PC-3 (cell line): Measurements from ENCODE around the gene FMNL2. TPM values are rescaled to one million over a fixed set of nuclear protein-coding genes. Genes with fewer than 3 reads are reported as not detected.

Experiments
- ATAC-seq: fragments of 200-7000 bp; cut with Tn5 transposase; 2 replicates; pipeline ENCODE4 v1.9.1; 2020; ENCODE audit warnings: mild to moderate bottlenecking, moderate library complexity
- BruUV-seq: library from RNA; stranded (reverse); fragments of 400-500 nt; replicated peaks from 2 replicates; lab custom pipeline; 2021; lab: Mats Ljungman, UMichigan
- CTCF ChIA-PET: fragments of 300-600 bp; sonication (Branson Sonifier 250); formaldehyde crosslinking; loops from one replicate; lab custom pipeline; 2022; ENCODE audit warnings: antibody characterized with exemption; lab: Charles Lee
- POLR2A ChIA-PET: fragments of 300-600 bp; sonication (Branson Sonifier 250); formaldehyde crosslinking; loops from one replicate; lab custom pipeline; 2022; ENCODE audit warnings: antibody characterized with exemption; ENCODE audit not compliant: unreplicated experiment; lab: Charles Lee
- DNase-seq: peaks from one replicate; pipeline ENCODE4 v3.0.0-alpha.2; 2015
- H2AFZ ChIP-seq: fragments of 300-600 bp; sonication (generic); 2 replicates; pipeline ENCODE4 v1.6.0; 2016; ENCODE audit warnings: antibody characterized with exemption, low read length
- H3F3A ChIP-seq: fragments of 300-600 bp; sonication (generic); one replicate; pipeline ENCODE4 v1.6.0; 2017; ENCODE audit warnings: antibody characterized with exemption, low read length, control low read depth, mild to moderate bottlenecking; ENCODE audit not compliant: unreplicated experiment
- H3K27ac ChIP-seq: fragments of 300-600 bp; sonication (generic); 2 replicates; pipeline ENCODE4 v1.5.1; 2016; ENCODE audit warnings: mild to moderate bottlenecking, low read length
- H3K27me3 ChIP-seq: fragments of 300-600 bp; sonication (generic); 2 replicates; pipeline ENCODE4 v1.6.1; 2016; ENCODE audit warnings: low read length, mixed read lengths
- H3K36me3 ChIP-seq: fragments of 300-600 bp; sonication (generic); 2 replicates; pipeline ENCODE4 v1.6.1; 2016; ENCODE audit warnings: low read depth, mixed run types, low read length, mixed read lengths
- H3K4me1 ChIP-seq: fragments of 300-600 bp; sonication (generic); 2 replicates; pipeline ENCODE4 v1.5.1; 2016; ENCODE audit warnings: low read length; ENCODE audit not compliant: insufficient read depth
- H3K4me2 ChIP-seq: fragments of 300-600 bp; sonication (generic); 2 replicates; pipeline ENCODE4 v1.6.0; 2016; ENCODE audit warnings: low read length
- H3K4me3 ChIP-seq: fragments of 300-600 bp; sonication (generic); 2 replicates; pipeline ENCODE4 v1.5.1; 2016; ENCODE audit warnings: mild to moderate bottlenecking, low read length, mixed read lengths
- H3K79me2 ChIP-seq: fragments of 300-600 bp; sonication (generic); 2 replicates; pipeline ENCODE4 v1.6.1; 2017; ENCODE audit warnings: low read length, mixed read lengths
- H3K9ac ChIP-seq: fragments of 300-600 bp; sonication (generic); 2 replicates; pipeline ENCODE4 v1.6.0; 2016; ENCODE audit warnings: mild to moderate bottlenecking, low read length
- H3K9me2 ChIP-seq: fragments of 300-600 bp; sonication (generic); replicated peaks from 2 replicates; pipeline ENCODE4 v1.6.1; 2016; ENCODE audit warnings: mixed run types, low read length, mixed read lengths
- H3K9me3 ChIP-seq: fragments of 300-600 bp; sonication (generic); 2 replicates; pipeline ENCODE4 v1.6.1; 2016; ENCODE audit warnings: low read length, mixed read lengths
- H4K20me1 ChIP-seq: fragments of 300-600 bp; sonication (generic); 2 replicates; pipeline ENCODE4 v1.6.1; 2016; ENCODE audit warnings: low read length, mixed read lengths
- EZH2 ChIP-seq: fragments of 300-600 bp; sonication (generic); IDR thresholded peaks from one replicate; pipeline ENCODE4 v1.6.1; 2017; ENCODE audit warnings: antibody characterized with exemption, mild to moderate bottlenecking, low read length; ENCODE audit not compliant: unreplicated experiment
- EZH2phosphoT487 ChIP-seq: fragments of 300-600 bp; sonication (generic); IDR thresholded peaks from 2 replicates; pipeline ENCODE4 v1.6.1; 2018; ENCODE audit warnings: mild to moderate bottlenecking, antibody characterized with exemption, low read length, borderline replicate concordance
- intact Hi-C: fragments of 100-400 bp; cut with micrococcal nuclease; formaldehyde crosslinking; loops from 2 replicates; pipeline ENCODE4 v1.9.0; 2023
- total RNA-seq: library from RNA; depleted of rRNA; stranded (reverse); fragments of >200 nt; gene quantifications from 2 replicates; pipeline ENCODE4 v1.2.3, GENCODE V29; 2014
- TF ChIP-seq, protein P1 (sequence below): fragments of 300-600 bp; sonication (generic); conservative IDR thresholded peaks from 2 replicates; pipeline ENCODE4 v1.5.1; 2017; ENCODE audit warnings: antibody characterized with exemption, low read depth, mild to moderate bottlenecking, low read length

The FMNL2 gene
- total RNA-seq, 1 experiment from 2014 or later = 15.8 TPM

DNA sequence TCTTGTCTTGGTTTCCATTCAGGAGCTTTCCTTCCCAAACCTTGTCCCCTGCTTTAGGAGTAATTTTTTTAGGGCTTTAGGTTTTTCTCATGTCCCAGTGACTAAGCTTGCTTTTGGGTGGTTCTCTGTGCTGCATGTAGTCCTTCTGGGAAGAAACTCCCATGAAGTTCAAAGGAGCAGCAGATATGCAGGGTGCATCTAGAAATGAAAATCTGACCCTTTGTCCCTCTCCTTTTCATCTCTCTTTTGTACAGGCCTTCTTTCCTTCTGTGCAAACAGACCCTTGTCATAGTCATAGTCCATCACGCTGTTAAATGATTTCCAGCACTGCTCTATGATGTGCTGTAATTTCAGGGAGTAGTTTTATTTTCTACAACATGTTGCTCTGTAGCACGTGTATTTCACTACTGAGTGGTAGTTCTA lies 20.4 kb downstream of the FMNL2 start:
- no peaks in the 10 kb centered on the region for H3K4me1 ChIP-seq
- no peaks in the 10 kb centered on the region for H4K20me1 ChIP-seq
- H3K4me2 ChIP-seq = no peak overlapping the region
- no peaks in the 10 kb centered on the region for H3K36me3 ChIP-seq
- intact Hi-C loops = no loop called here
- no peak overlapping the region for H3K27ac ChIP-seq
- H3F3A ChIP-seq = no peaks in the 10 kb centered on the region
- no peak overlapping the region for H3K9ac ChIP-seq
- no peaks in the 10 kb centered on the region for H3K9me3 ChIP-seq
- no peaks in the 10 kb centered on the region for H3K9me2 ChIP-seq
- no peak overlapping the region for H3K4me3 ChIP-seq
- H2AFZ ChIP-seq = no peak overlapping the region
- ATAC-seq = no peak
- H3K27me3 ChIP-seq = no peaks in the 10 kb centered on the region
- ChIA-PET CTCF (no interaction called here), POLR2A (no interaction called here)
- H3K79me2 ChIP-seq = peaks cover 17% of the 10 kb centered on the region; the same call in 1 of the 2 replicates
- DNase-seq = no peak
- TF ChIP-seq EZH2 = no peak
- TF ChIP-seq EZH2phosphoT487 = no peak
- TF ChIP-seq, protein P1, sequence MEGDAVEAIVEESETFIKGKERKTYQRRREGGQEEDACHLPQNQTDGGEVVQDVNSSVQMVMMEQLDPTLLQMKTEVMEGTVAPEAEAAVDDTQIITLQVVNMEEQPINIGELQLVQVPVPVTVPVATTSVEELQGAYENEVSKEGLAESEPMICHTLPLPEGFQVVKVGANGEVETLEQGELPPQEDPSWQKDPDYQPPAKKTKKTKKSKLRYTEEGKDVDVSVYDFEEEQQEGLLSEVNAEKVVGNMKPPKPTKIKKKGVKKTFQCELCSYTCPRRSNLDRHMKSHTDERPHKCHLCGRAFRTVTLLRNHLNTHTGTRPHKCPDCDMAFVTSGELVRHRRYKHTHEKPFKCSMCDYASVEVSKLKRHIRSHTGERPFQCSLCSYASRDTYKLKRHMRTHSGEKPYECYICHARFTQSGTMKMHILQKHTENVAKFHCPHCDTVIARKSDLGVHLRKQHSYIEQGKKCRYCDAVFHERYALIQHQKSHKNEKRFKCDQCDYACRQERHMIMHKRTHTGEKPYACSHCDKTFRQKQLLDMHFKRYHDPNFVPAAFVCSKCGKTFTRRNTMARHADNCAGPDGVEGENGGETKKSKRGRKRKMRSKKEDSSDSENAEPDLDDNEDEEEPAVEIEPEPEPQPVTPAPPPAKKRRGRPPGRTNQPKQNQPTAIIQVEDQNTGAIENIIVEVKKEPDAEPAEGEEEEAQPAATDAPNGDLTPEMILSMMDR = no peak
- BruUV-seq = no TSS peak

DNA sequence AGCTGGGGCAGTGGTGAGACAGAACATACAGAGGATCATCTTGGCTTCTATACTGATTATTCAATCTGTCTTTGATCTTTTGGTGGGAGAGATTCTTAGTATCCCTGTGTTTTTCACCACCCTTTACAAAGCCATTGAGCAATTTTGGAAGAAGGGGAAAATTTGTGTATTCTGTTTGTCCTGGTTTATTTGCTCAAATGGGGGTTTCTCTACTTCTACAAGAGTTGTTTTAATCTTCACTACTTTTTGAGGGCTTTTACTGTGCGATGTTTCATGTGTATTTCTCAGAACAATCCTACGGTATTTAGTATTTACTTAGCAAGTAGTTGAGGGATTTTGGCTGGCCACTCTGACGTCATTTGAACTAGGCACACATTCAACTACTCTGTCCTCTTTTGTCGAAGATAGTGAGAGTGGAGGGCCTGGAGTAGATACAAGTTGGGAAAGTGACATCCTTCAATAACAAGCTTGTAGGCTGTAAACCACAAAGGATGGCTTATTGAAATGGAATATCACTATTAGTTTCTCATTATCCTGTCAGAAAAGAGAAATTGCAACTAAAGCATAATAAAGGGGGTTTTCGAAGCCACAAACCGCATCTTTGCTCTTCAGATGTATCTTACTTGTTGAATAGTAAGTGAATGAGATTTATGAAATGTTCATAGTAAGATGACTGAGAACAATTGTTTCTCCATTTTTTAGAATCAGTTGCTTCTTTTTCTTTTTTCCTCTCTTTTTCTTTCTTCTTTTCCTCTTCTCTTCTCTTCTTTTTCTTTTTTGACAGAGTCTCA lies 24.8 kb downstream of the FMNL2 start:
- peaks cover 29% of the 10 kb centered on the region for H3K79me2 ChIP-seq
- CTCF ChIA-PET = no interaction called here
- no peaks in the 10 kb centered on the region for H3K36me3 ChIP-seq

More for the DNA sequence above, 24.8 kb downstream of the FMNL2 start:
- Histone ChIP-seq H3K4me2 (no peak overlapping the region), H4K20me1 (no peaks in the 10 kb centered on the region), H2AFZ (no peak overlapping the region), H3K9me2 (no peaks in the 10 kb centered on the region), H3F3A (no peaks in the 10 kb centered on the region), H3K9ac (no peak overlapping the region), H3K4me1 (no peaks in the 10 kb centered on the region), H3K4me3 (no peak overlapping the region), H3K9me3 (no peaks in the 10 kb centered on the region), H3K27ac (no peak overlapping the region), H3K27me3 (no peaks in the 10 kb centered on the region)
- DNase-seq = no peak
- TF ChIP-seq EZH2phosphoT487 (no peak), EZH2 (no peak)
- TF ChIP-seq, protein P1 = no peak
- no peak for ATAC-seq
- POLR2A ChIA-PET = no interaction called here
- no TSS peak for BruUV-seq
- intact Hi-C loops = no loop called here
